ENCODE results near the gene MUCL3.
"Not testable (repeated sequence)": the region's sequence is repeated elsewhere in the genome, so short reads cannot be mapped to it uniquely, and the experiment has no call there.

MUCL3 gene

DNA sequence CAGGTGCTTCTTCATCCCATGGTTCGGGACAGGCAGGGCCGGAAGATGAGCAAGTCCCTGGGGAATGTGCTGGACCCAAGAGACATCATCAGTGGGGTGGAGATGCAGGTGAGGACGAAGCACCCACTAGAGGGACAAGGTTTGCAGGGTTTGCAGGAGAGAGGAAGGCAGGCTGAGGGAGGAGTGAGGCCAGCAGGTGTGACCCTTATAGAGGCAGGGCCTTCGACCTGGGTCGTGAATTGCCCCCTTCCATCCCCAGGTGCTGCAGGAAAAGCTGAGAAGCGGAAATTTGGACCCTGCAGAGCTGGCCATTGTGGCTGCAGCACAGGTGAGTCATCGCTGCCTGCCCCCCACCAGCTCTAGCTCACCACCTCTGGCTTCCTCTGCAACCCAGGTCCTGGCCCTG is 18.3 kb upstream of the MUCL3 start:
- no peaks in the 10 kb centered on the region for H3K9me3 ChIP-seq (ENCODE audit: low read length)
- H3K4me2 ChIP-seq (ENCODE audit: low read length), result no peak overlapping the region
- no peaks in the 10 kb centered on the region for H3K79me2 ChIP-seq (ENCODE audit: insufficient read depth, low read length)
- no peaks in the 10 kb centered on the region for H4K20me1 ChIP-seq (ENCODE audit: insufficient read depth, low read length)
- TF ChIP-seq EZH2 (IDR thresholded peaks at IDR 0.05; ENCODE audit: borderline replicate concordance, low read length), result no peak
- TF ChIP-seq, protein P1, sequence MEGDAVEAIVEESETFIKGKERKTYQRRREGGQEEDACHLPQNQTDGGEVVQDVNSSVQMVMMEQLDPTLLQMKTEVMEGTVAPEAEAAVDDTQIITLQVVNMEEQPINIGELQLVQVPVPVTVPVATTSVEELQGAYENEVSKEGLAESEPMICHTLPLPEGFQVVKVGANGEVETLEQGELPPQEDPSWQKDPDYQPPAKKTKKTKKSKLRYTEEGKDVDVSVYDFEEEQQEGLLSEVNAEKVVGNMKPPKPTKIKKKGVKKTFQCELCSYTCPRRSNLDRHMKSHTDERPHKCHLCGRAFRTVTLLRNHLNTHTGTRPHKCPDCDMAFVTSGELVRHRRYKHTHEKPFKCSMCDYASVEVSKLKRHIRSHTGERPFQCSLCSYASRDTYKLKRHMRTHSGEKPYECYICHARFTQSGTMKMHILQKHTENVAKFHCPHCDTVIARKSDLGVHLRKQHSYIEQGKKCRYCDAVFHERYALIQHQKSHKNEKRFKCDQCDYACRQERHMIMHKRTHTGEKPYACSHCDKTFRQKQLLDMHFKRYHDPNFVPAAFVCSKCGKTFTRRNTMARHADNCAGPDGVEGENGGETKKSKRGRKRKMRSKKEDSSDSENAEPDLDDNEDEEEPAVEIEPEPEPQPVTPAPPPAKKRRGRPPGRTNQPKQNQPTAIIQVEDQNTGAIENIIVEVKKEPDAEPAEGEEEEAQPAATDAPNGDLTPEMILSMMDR (IDR thresholded peaks at IDR 0.05; ENCODE audit: low read length), result no peak
- no peaks in the 10 kb centered on the region for H3F3A ChIP-seq (ENCODE audit: insufficient read depth, low read length)
- H3K27ac ChIP-seq (ENCODE audit: low read depth, low read length, poor library complexity, severe bottlenecking), result no peak overlapping the region
- H3K27me3 ChIP-seq (ENCODE audit: insufficient read depth, low read length), result no peaks in the 10 kb centered on the region
- H3K36me3 ChIP-seq (ENCODE audit: insufficient read depth, low read length), result peaks cover 95% of the 10 kb centered on the region
- H3K4me3 ChIP-seq (ENCODE audit: low read depth, low read length, poor library complexity, severe bottlenecking), result no peak overlapping the region
- H2AFZ ChIP-seq (ENCODE audit: low read length), result no peak overlapping the region
- no peaks in the 10 kb centered on the region for H3K9me2 ChIP-seq (ENCODE audit: low read depth, low read length)
- H3K9ac ChIP-seq (ENCODE audit: low read length), result no peak overlapping the region
- no peaks in the 10 kb centered on the region for H3K4me1 ChIP-seq (ENCODE audit: insufficient read depth, low read length, severe bottlenecking)

GRCh38 chr6:30924040-30924627 is 16.6 kb upstream of the MUCL3 start:
- H3K4me1 ChIP-seq (ENCODE audit: insufficient read depth, low read length, severe bottlenecking); H3K27ac ChIP-seq (ENCODE audit: low read depth, low read length, poor library complexity, severe bottlenecking); H3K4me2 ChIP-seq (ENCODE audit: low read length); H3K79me2 ChIP-seq (ENCODE audit: insufficient read depth, low read length); H3F3A ChIP-seq (ENCODE audit: insufficient read depth, low read length); H2AFZ ChIP-seq (ENCODE audit: low read length); H3K4me3 ChIP-seq (ENCODE audit: low read depth, low read length, poor library complexity, severe bottlenecking); H3K9ac ChIP-seq (ENCODE audit: low read length); H3K9me2 ChIP-seq (ENCODE audit: low read depth, low read length); H4K20me1 ChIP-seq (ENCODE audit: insufficient read depth, low read length); H3K9me3 ChIP-seq (ENCODE audit: low read length); H3K27me3 ChIP-seq (ENCODE audit: insufficient read depth, low read length): not testable (repeated sequence)
- H3K36me3 ChIP-seq (ENCODE audit: insufficient read depth, low read length), result peaks cover 95% of the 10 kb centered on the region

DNA sequence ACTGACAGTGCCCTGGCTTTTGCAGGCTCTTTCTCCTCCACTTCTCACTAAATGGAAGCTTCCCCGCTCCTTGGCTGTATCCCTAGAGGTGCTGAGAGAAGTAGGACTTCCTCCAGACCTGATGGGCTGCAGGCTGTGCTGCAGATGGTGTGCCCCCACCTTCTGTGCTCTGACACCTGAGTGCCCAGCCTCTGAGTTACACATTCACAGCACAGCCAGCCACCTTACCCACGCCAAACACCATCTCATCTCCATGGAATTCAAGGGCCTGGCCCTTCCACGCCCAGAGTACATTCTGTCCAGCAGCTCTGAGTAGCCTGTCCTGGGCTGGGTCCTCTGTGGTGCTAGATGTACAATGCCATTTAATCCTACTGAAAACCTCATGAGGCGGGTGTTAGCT is 14.1 kb upstream of the MUCL3 start:
- Histone ChIP-seq H3K9me2 (ENCODE audit: low read depth, low read length) (no peaks in the 10 kb centered on the region), H3K27ac (ENCODE audit: low read depth, low read length, poor library complexity, severe bottlenecking) (no peak overlapping the region), H3K4me3 (ENCODE audit: low read depth, low read length, poor library complexity, severe bottlenecking) (no peak overlapping the region), H3K36me3 (ENCODE audit: insufficient read depth, low read length) (peaks cover 72% of the 10 kb centered on the region), H3K9me3 (ENCODE audit: low read length) (no peaks in the 10 kb centered on the region), H3K9ac (ENCODE audit: low read length) (no peak overlapping the region), H3K27me3 (ENCODE audit: insufficient read depth, low read length) (no peaks in the 10 kb centered on the region), H3K4me1 (ENCODE audit: insufficient read depth, low read length, severe bottlenecking) (no peaks in the 10 kb centered on the region), H4K20me1 (ENCODE audit: insufficient read depth, low read length) (no peaks in the 10 kb centered on the region), H3F3A (ENCODE audit: insufficient read depth, low read length) (no peaks in the 10 kb centered on the region), H3K4me2 (ENCODE audit: low read length) (no peak overlapping the region), H3K79me2 (ENCODE audit: insufficient read depth, low read length) (no peaks in the 10 kb centered on the region), H2AFZ (ENCODE audit: low read length) (no peak overlapping the region)
- TF ChIP-seq EZH2 (IDR thresholded peaks at IDR 0.05; ENCODE audit: borderline replicate concordance, low read length), result no peak

GRCh38 chr6:30927080-30927479 is 13.7 kb upstream of the MUCL3 start:
- not testable (repeated sequence) for H2AFZ ChIP-seq (ENCODE audit: low read length); H3K4me3 ChIP-seq (ENCODE audit: low read depth, low read length, poor library complexity, severe bottlenecking); H3K27me3 ChIP-seq (ENCODE audit: insufficient read depth, low read length); H3K27ac ChIP-seq (ENCODE audit: low read depth, low read length, poor library complexity, severe bottlenecking); H3K4me2 ChIP-seq (ENCODE audit: low read length); H3K79me2 ChIP-seq (ENCODE audit: insufficient read depth, low read length); H3K9ac ChIP-seq (ENCODE audit: low read length); H3F3A ChIP-seq (ENCODE audit: insufficient read depth, low read length); H3K9me2 ChIP-seq (ENCODE audit: low read depth, low read length); H4K20me1 ChIP-seq (ENCODE audit: insufficient read depth, low read length); H3K4me1 ChIP-seq (ENCODE audit: insufficient read depth, low read length, severe bottlenecking); H3K9me3 ChIP-seq (ENCODE audit: low read length)
- H3K36me3 ChIP-seq (ENCODE audit: insufficient read depth, low read length), result peaks cover 68% of the 10 kb centered on the region
